GM12875 (cell line): ENCODE data around the gene KCNB1.

ENCODE experiments used
- H3K4me3 ChIP-seq: one replicate; pipeline ENCODE4 v1.5.1; 2011; ENCODE audit warnings: low read depth, low read length, control low read depth
- CTCF ChIP-seq: IDR thresholded peaks from 2 replicates; pipeline ENCODE4 v1.5.1; 2011; ENCODE audit warnings: low read depth, mild to moderate bottlenecking, control low read depth, inconsistent platforms, low read length, moderate library complexity, borderline replicate concordance; ENCODE audit not compliant: insufficient read depth

Gene KCNB1

GRCh38 chr20:49380337-49380780 is 102.1 kb downstream of the KCNB1 start:
- no peak overlapping the region for H3K4me3 ChIP-seq
- TF ChIP-seq CTCF: no peak

GRCh38 chr20:49379338-49379737 is 103.1 kb downstream of the KCNB1 start:
- no peak for TF ChIP-seq CTCF
- no peak overlapping the region for H3K4me3 ChIP-seq

GRCh38 chr20:49377326-49377725 is 105.1 kb downstream of the KCNB1 start:
- no peak for TF ChIP-seq CTCF
- H3K4me3 ChIP-seq: no peak overlapping the region

GRCh38 chr20:49375170-49375569 is 107.3 kb downstream of the KCNB1 start:
- no peak overlapping the region for H3K4me3 ChIP-seq
- TF ChIP-seq CTCF: no peak

GRCh38 chr20:49372095-49372734 is 110.3 kb downstream of the KCNB1 start:
- H3K4me3 ChIP-seq: no peak overlapping the region
- no peak for TF ChIP-seq CTCF

- H3K4me3 ChIP-seq: no peak overlapping the region
- TF ChIP-seq CTCF: no peak
These were observed 113.9 kb downstream of the KCNB1 start for GRCh38 chr20:49368596-49368995.

GRCh38 chr20:49367113-49367512 is 115.4 kb downstream of the KCNB1 start:
- no peak for TF ChIP-seq CTCF
- H3K4me3 ChIP-seq: no peak overlapping the region
